K562 (cell line): Measurements from ENCODE around the gene MDK. TPM values are rescaled to one million over a fixed set of nuclear protein-coding genes. Genes with fewer than 3 reads are reported as not detected.

Experiments
- CBX5 ChIP-seq: IDR thresholded peaks from 2 replicates; pipeline ENCODE4 v1.6.1; 2014; ENCODE audit warnings: low read depth, borderline replicate concordance
- CBX8 ChIP-seq: fragments of 200-600 bp; sonication (generic); IDR thresholded peaks from 2 replicates; pipeline ENCODE4 v1.6.1; 2012; ENCODE audit warnings: borderline replicate concordance, mixed run types, low read depth, mild to moderate bottlenecking, moderate library complexity, mixed read lengths, low read length, control low read depth, inconsistent platforms; ENCODE audit not compliant: poor library complexity, severe bottlenecking; ENCODE audit errors: extremely low read depth
- E2F4 ChIP-seq: sonication (generic); formaldehyde crosslinking; IDR thresholded peaks from 2 replicates; pipeline ENCODE4 v1.8.0; 2022; ENCODE audit warnings: mild to moderate bottlenecking, low read depth, missing genetic modification reagents
- ESRRB ChIP-seq: fragments of 250-450 bp; sonication (Bioruptor Pico); IDR thresholded peaks from 2 replicates; pipeline ENCODE4 v1.5.0; 2020; ENCODE audit warnings: mild to moderate bottlenecking, moderate library complexity, borderline replicate concordance
- GTF3C2 ChIP-seq: IDR thresholded peaks from 3 replicates; pipeline ENCODE4 v1.6.1; 2011; ENCODE audit warnings: borderline replicate concordance, mild to moderate bottlenecking, moderate library complexity; ENCODE audit not compliant: insufficient read length; ENCODE audit errors: extremely low read depth
- HCFC1 ChIP-seq: IDR thresholded peaks from 2 replicates; pipeline ENCODE4 v1.6.1; 2012; ENCODE audit warnings: low read depth, low read length, improper control_type of control experiment
- HOMEZ ChIP-seq: fragments of 250-450 bp; sonication (Bioruptor Pico); IDR thresholded peaks from 2 replicates; pipeline ENCODE4 v1.4.0; 2020; ENCODE audit warnings: mild to moderate bottlenecking, moderate library complexity
- JUN ChIP-seq, 2 experiments: sonication (generic) in 1 of 2; formaldehyde crosslinking in 1 of 2; IDR thresholded peaks; 2 replicates each; pipeline versions ENCODE4 v1.6.1 to v1.8.0; 2012 to 2022; ENCODE audit warnings: borderline replicate concordance in 2 of 2, mild to moderate bottlenecking in 2 of 2, improper control_type of control experiment in 1 of 2, low read depth in 1 of 2, low read length in 1 of 2, missing genetic modification reagents in 1 of 2
- NR1H2 ChIP-seq: sonication (generic); formaldehyde crosslinking; IDR thresholded peaks from 2 replicates; pipeline ENCODE4 v1.4.0; 2020; ENCODE audit warnings: mild to moderate bottlenecking, missing genetic modification reagents
- POLR2AphosphoS5 ChIP-seq: IDR thresholded peaks from 2 replicates; pipeline ENCODE4 v1.6.1; 2011; ENCODE audit warnings: mild to moderate bottlenecking, low read depth, low read length, moderate library complexity; ENCODE audit not compliant: control insufficient read depth, insufficient read depth
- PRMT5 ChIP-seq: sonication (generic); formaldehyde crosslinking; IDR thresholded peaks from 2 replicates; pipeline ENCODE4 v1.5.0; 2020; ENCODE audit warnings: missing genetic modification reagents
- SMAD2 ChIP-seq: fragments of 150-350 bp; IDR thresholded peaks from 2 replicates; pipeline ENCODE4 v1.6.1; 2014; ENCODE audit warnings: low read depth, mild to moderate bottlenecking, low read length
- SP2 ChIP-seq: IDR thresholded peaks from 2 replicates; pipeline ENCODE4 v1.6.1; 2011; ENCODE audit warnings: mild to moderate bottlenecking, low read depth, low read length, moderate library complexity; ENCODE audit not compliant: poor library complexity, severe bottlenecking; ENCODE audit errors: extremely low read depth
- TAF9B ChIP-seq: fragments of 450-650 bp; IDR thresholded peaks from 2 replicates; pipeline ENCODE4 v1.6.1; 2018; ENCODE audit warnings: mild to moderate bottlenecking; ENCODE audit not compliant: partially characterized antibody
- TAL1 ChIP-seq: fragments of 450-650 bp; IDR thresholded peaks from 2 replicates; pipeline ENCODE4 v1.6.1; 2016; ENCODE audit warnings: mild to moderate bottlenecking
- ZFP30 ChIP-seq: fragments of 250-450 bp; sonication (Bioruptor Pico); IDR thresholded peaks from 2 replicates; pipeline ENCODE4 v1.8.0; 2022; ENCODE audit warnings: moderate library complexity, mild to moderate bottlenecking, inconsistent platforms, borderline replicate concordance
- ZFP36 ChIP-seq: fragments of 150-350 bp; IDR thresholded peaks from 2 replicates; pipeline ENCODE4 v1.6.1; 2018; ENCODE audit warnings: low read length, low read depth; ENCODE audit not compliant: partially characterized antibody
- ZNF143 ChIP-seq: sonication (generic); formaldehyde crosslinking; IDR thresholded peaks from 2 replicates; pipeline ENCODE4 v1.9.0; 2022; ENCODE audit warnings: mild to moderate bottlenecking, missing genetic modification reagents
- ZNF165 ChIP-seq: fragments of 250-450 bp; sonication (Bioruptor Pico); IDR thresholded peaks from 2 replicates; pipeline ENCODE4 v1.4.0; 2020; ENCODE audit warnings: borderline replicate concordance
- polyA plus RNA-seq, 8 experiments: library from polyadenylated mRNA; depleted of rRNA in 4 of 8; stranded (reverse) in 5 of 8; unstranded in 3 of 8; fragments of >200 nt; fragmentation: Nextera tagmentation in 2 of 8; fragmentation: Illumina TruSeq in 1 of 8; extraction: Ambion mirVana in 2 of 8; extraction: Trizol in 1 of 8; gene quantifications; 2 replicates each; pipeline versions ENCODE4 v1.2.1 to v1.2.3, GENCODE V29; 2011 to 2014; ENCODE audit warnings: inconsistent platforms in 1 of 8, missing spikeins in 1 of 8
- total RNA-seq, 7 experiments: library from RNA; depleted of rRNA in 6 of 7; stranded (reverse); fragments of >200 nt in 6 of 7; fragmentation: Illumina TruSeq in 2 of 7; extraction: Trizol in 2 of 7; gene quantifications; 2 replicates each; pipeline versions ENCODE4 v1.2.1 to v1.2.3, GENCODE V29; 2011 to 2021; ENCODE audit warnings: low replicate concordance in 1 of 7
- TF ChIP-seq, protein P1 (sequence below): fragments of 450-650 bp; IDR thresholded peaks from 2 replicates; pipeline ENCODE4 v1.6.1; 2016; ENCODE audit warnings: missing biosample characterization, missing genetic modification characterization

MDK gene
- total and polyA plus RNA-seq, 9 of the 15 experiments (the other 6 are each of a cell fraction or from before 2014, with no cell fraction given): 20.7 to 700 (median 350) TPM

GRCh38 chr11:46352063-46352841 is 29.2 kb upstream of the MDK start (continued):
- TF ChIP-seq ZFP30: no peak
- TF ChIP-seq CBX5: no peak
- no peak for TF ChIP-seq TAF9B
- TF ChIP-seq ZFP36: no peak
- no peak for TF ChIP-seq E2F4 (CRISPR knock-in tag)
- TF ChIP-seq ZNF165 (CRISPR knock-in tag): no peak
- no peak for TF ChIP-seq NR1H2 (CRISPR knock-in tag)
- TF ChIP-seq PRMT5 (CRISPR knock-in tag): no peak
- no peak for TF ChIP-seq ESRRB
- no peak for TF ChIP-seq TAL1
- TF ChIP-seq SMAD2: no peak
- TF ChIP-seq HOMEZ (CRISPR knock-in tag): no peak
- TF ChIP-seq, protein P1, sequence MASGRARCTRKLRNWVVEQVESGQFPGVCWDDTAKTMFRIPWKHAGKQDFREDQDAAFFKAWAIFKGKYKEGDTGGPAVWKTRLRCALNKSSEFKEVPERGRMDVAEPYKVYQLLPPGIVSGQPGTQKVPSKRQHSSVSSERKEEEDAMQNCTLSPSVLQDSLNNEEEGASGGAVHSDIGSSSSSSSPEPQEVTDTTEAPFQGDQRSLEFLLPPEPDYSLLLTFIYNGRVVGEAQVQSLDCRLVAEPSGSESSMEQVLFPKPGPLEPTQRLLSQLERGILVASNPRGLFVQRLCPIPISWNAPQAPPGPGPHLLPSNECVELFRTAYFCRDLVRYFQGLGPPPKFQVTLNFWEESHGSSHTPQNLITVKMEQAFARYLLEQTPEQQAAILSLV (tag): no peak
- peak; percentile 16; the same call in 1 of the 2 replicates for TF ChIP-seq POLR2AphosphoS5
- no peak for TF ChIP-seq ZNF143
- no peak for TF ChIP-seq GTF3C2
- TF ChIP-seq JUN (IDR thresholded peaks at IDR 0.05; ENCODE audit: borderline replicate concordance, low read depth, low read length): no peak
- TF ChIP-seq JUN (CRISPR knock-in tag; IDR thresholded peaks at IDR 0.05; ENCODE audit: borderline replicate concordance): 0 out of 2 replicates have a peak, but pooled peaks have one; percentile 79
- TF ChIP-seq SP2: peak; percentile 16
- TF ChIP-seq CBX8: no peak
- TF ChIP-seq HCFC1: peak; percentile 62; the same call in 1 of the 2 replicates
